ENCODE data around the gene PPCDC. TPM values are rescaled to one million over a fixed set of nuclear protein-coding genes. Genes with fewer than 3 reads are reported as not detected.

PPCDC gene
- total RNA-seq, 3 donors from 2014 or later (not counting 1 experiment from before 2014, with no cell fraction given) = 21.3 to 32.3 (median 27.0) TPM

GRCh38 chr15:75059607-75060006 lies 36.2 kb downstream of the PPCDC start:
- no peak overlapping the region for H3K4me3 ChIP-seq (ENCODE audit: low read length)
- no peaks in the 10 kb centered on the region for H3K27me3 ChIP-seq (ENCODE audit: control insufficient read depth, insufficient read depth, low read length)
- DNase-seq = no peak
- Mint-ChIP-seq H3K27me3 (ENCODE audit: low read depth in 2 of 2) (no peaks in the 10 kb centered on the region), H3K4me3 (no peak overlapping the region), H3K27ac (no peak overlapping the region), H3K36me3 (no peaks in the 10 kb centered on the region), H3K4me1 (peaks cover 16 to 26% of the 10 kb centered on the region in 2 donors), H3K9me3 (no peaks in the 10 kb centered on the region)
- no peaks in the 10 kb centered on the region for H3K9me3 ChIP-seq (ENCODE audit: control insufficient read depth, insufficient read depth, low read length)
- intact Hi-C loops (cut with micrococcal nuclease) = no loop called here
- ATAC-seq = no peak
- H3K4me1 ChIP-seq (ENCODE audit: control insufficient read depth, insufficient read depth, low read length) = peaks cover 17% of the 10 kb centered on the region
- 86% methylated on average over 5 of the region's 5 CpGs for WGBS (ENCODE audit: insufficient coverage)
- no peaks in the 10 kb centered on the region for H3K36me3 ChIP-seq (ENCODE audit: control insufficient read depth, insufficient read depth, low read length)
- H3K27ac ChIP-seq (ENCODE audit: low read length) = no peak overlapping the region
- no peak for TF ChIP-seq CTCF (IDR thresholded peaks at IDR 0.05)

GRCh38 chr15:75061272-75061671 lies 37.9 kb downstream of the PPCDC start:
- intact Hi-C loops (cut with micrococcal nuclease) = no loop called here
- peaks cover 20 to 30% of the 10 kb centered on the region in 2 donors for H3K4me1 Mint-ChIP-seq
- Histone ChIP-seq H3K36me3 (ENCODE audit: control insufficient read depth, insufficient read depth, low read length) (no peaks in the 10 kb centered on the region), H3K9me3 (ENCODE audit: control insufficient read depth, insufficient read depth, low read length) (no peaks in the 10 kb centered on the region), H3K27ac (ENCODE audit: low read length) (no peak overlapping the region), H3K4me3 (ENCODE audit: low read length) (no peak overlapping the region), H3K27me3 (ENCODE audit: control insufficient read depth, insufficient read depth, low read length) (no peaks in the 10 kb centered on the region), H3K4me1 (ENCODE audit: control insufficient read depth, insufficient read depth, low read length) (peaks cover 30% of the 10 kb centered on the region)
- H3K27me3 Mint-ChIP-seq (ENCODE audit: low read depth in 2 of 2) = peaks cover 0 to 3% of the 10 kb centered on the region in 2 donors
- peak; percentile 63 to 75 (median 64) for ATAC-seq
- H3K36me3 Mint-ChIP-seq = no peaks in the 10 kb centered on the region
- TF ChIP-seq CTCF (IDR thresholded peaks at IDR 0.05) = no peak
- DNase-seq = no peak
- peak overlapping the region in 1 of 2 donors; percentile 75 for H3K27ac Mint-ChIP-seq
- H3K4me3 Mint-ChIP-seq = no peak overlapping the region
- H3K9me3 Mint-ChIP-seq = no peaks in the 10 kb centered on the region

- no peak overlapping the region for H3K27ac ChIP-seq (ENCODE audit: low read length)
- no peaks in the 10 kb centered on the region for H3K36me3 Mint-ChIP-seq
- ATAC-seq (no peak), DNase-seq (no peak)
- peaks cover 40% of the 10 kb centered on the region for H3K4me1 ChIP-seq (ENCODE audit: control insufficient read depth, insufficient read depth, low read length)
- H3K27me3 Mint-ChIP-seq (ENCODE audit: low read depth in 2 of 2) = peaks cover 0 to 3% of the 10 kb centered on the region in 2 donors
- H3K4me3 ChIP-seq (ENCODE audit: low read length) = no peak overlapping the region
- H3K4me1 Mint-ChIP-seq = peaks cover 33 to 42% of the 10 kb centered on the region in 2 donors
- WGBS (ENCODE audit: insufficient coverage) = 65% methylated on average over 3 of the region's 3 CpGs
- no peaks in the 10 kb centered on the region for H3K36me3 ChIP-seq (ENCODE audit: control insufficient read depth, insufficient read depth, low read length)
- no peak overlapping the region for H3K4me3 Mint-ChIP-seq
- no peak for TF ChIP-seq CTCF (IDR thresholded peaks at IDR 0.05)
- H3K27ac Mint-ChIP-seq = no peak overlapping the region
- intact Hi-C loops (cut with micrococcal nuclease) = no loop called here
- H3K27me3 ChIP-seq (ENCODE audit: control insufficient read depth, insufficient read depth, low read length) = no peaks in the 10 kb centered on the region
- no peaks in the 10 kb centered on the region for H3K9me3 Mint-ChIP-seq
- no peaks in the 10 kb centered on the region for H3K9me3 ChIP-seq (ENCODE audit: control insufficient read depth, insufficient read depth, low read length)
Observed at GRCh38 chr15:75062706-75063105, 39.3 kb downstream of the PPCDC start.

GRCh38 chr15:75063338-75063737 lies 39.9 kb downstream of the PPCDC start:
- ATAC-seq (no peak), DNase-seq (no peak)
- H3K4me3 Mint-ChIP-seq = no peak overlapping the region
- H3K36me3 Mint-ChIP-seq = no peaks in the 10 kb centered on the region
- no peak overlapping the region for H3K27ac Mint-ChIP-seq
- intact Hi-C loops (cut with micrococcal nuclease) = no loop called here
- Histone ChIP-seq H3K27me3 (ENCODE audit: control insufficient read depth, insufficient read depth, low read length) (no peaks in the 10 kb centered on the region), H3K4me3 (ENCODE audit: low read length) (no peak overlapping the region), H3K9me3 (ENCODE audit: control insufficient read depth, insufficient read depth, low read length) (no peaks in the 10 kb centered on the region), H3K27ac (ENCODE audit: low read length) (no peak overlapping the region), H3K4me1 (ENCODE audit: control insufficient read depth, insufficient read depth, low read length) (peaks cover 46% of the 10 kb centered on the region), H3K36me3 (ENCODE audit: control insufficient read depth, insufficient read depth, low read length) (no peaks in the 10 kb centered on the region)
- H3K4me1 Mint-ChIP-seq = peaks cover 34 to 40% of the 10 kb centered on the region in 2 donors
- peaks cover 0 to 3% of the 10 kb centered on the region in 2 donors for H3K27me3 Mint-ChIP-seq (ENCODE audit: low read depth in 2 of 2)
- TF ChIP-seq CTCF (IDR thresholded peaks at IDR 0.05) = no peak
- no peaks in the 10 kb centered on the region for H3K9me3 Mint-ChIP-seq
- 94% methylated on average over 4 of the region's 4 CpGs for WGBS (ENCODE audit: insufficient coverage)

Data from natural killer cell (primary cell).